GM23248 (cell line): ENCODE measurements around the gene KRTAP10-8. TPM values are rescaled to one million over a fixed set of nuclear protein-coding genes. Genes with fewer than 3 reads are reported as not detected.

Experiments
- DNase-seq: peaks from one replicate; pipeline ENCODE4 v3.0.0-alpha.2; 2015
- H2AFZ ChIP-seq: fragments of 200-600 bp; sonication (generic); 2 replicates; pipeline ENCODE4 v1.6.1; 2016; ENCODE audit warnings: antibody characterized with exemption
- H3F3A ChIP-seq: fragments of 200-600 bp; sonication (generic); 2 replicates; pipeline ENCODE4 v1.6.1; 2016; ENCODE audit warnings: mild to moderate bottlenecking, antibody characterized with exemption, mixed run types; ENCODE audit not compliant: insufficient read depth
- H3K27ac ChIP-seq: fragments of 200-600 bp; sonication (generic); 2 replicates; pipeline ENCODE4 v1.5.1; 2016; ENCODE audit warnings: mild to moderate bottlenecking
- H3K27me3 ChIP-seq: fragments of 200-600 bp; sonication (generic); replicated peaks from 2 replicates; pipeline ENCODE4 v1.6.1; 2016; ENCODE audit warnings: mild to moderate bottlenecking; ENCODE audit not compliant: insufficient read depth
- H3K36me3 ChIP-seq: fragments of 200-600 bp; sonication (generic); 2 replicates; pipeline ENCODE4 v1.6.1; 2016; ENCODE audit warnings: low read depth, mild to moderate bottlenecking
- H3K4me1 ChIP-seq: fragments of 200-600 bp; sonication (generic); 2 replicates; pipeline ENCODE4 v1.6.1; 2016; ENCODE audit warnings: mild to moderate bottlenecking; ENCODE audit not compliant: insufficient read depth
- H3K4me2 ChIP-seq: fragments of 200-600 bp; sonication (generic); one replicate; pipeline ENCODE4 v1.6.1; 2016; ENCODE audit warnings: mild to moderate bottlenecking; ENCODE audit not compliant: unreplicated experiment
- H3K4me3 ChIP-seq: fragments of 200-600 bp; sonication (generic); 2 replicates; pipeline ENCODE4 v1.5.1; 2016; ENCODE audit warnings: mild to moderate bottlenecking
- H3K79me2 ChIP-seq: fragments of 200-600 bp; sonication (generic); 2 replicates; pipeline ENCODE4 v1.6.1; 2016; ENCODE audit warnings: mild to moderate bottlenecking; ENCODE audit not compliant: insufficient read depth
- H3K9ac ChIP-seq: fragments of 200-600 bp; sonication (generic); 2 replicates; pipeline ENCODE4 v1.6.1; 2016; ENCODE audit warnings: mild to moderate bottlenecking
- H3K9me2 ChIP-seq: fragments of 200-600 bp; sonication (generic); 2 replicates; pipeline ENCODE4 v1.6.1; 2016; ENCODE audit warnings: mixed run types, mild to moderate bottlenecking, moderate library complexity; ENCODE audit not compliant: insufficient read depth
- H3K9me3 ChIP-seq: fragments of 200-600 bp; sonication (generic); one replicate; pipeline ENCODE4 v1.6.1; 2017; ENCODE audit warnings: low read depth
- H4K20me1 ChIP-seq: fragments of 200-600 bp; sonication (generic); 2 replicates; pipeline ENCODE4 v1.6.0; 2016; ENCODE audit not compliant: insufficient read depth
- EZH2 ChIP-seq: fragments of 200-600 bp; sonication (generic); IDR thresholded peaks from 2 replicates; pipeline ENCODE4 v1.6.1; 2018; ENCODE audit warnings: antibody characterized with exemption, mild to moderate bottlenecking; ENCODE audit not compliant: insufficient read depth, poor library complexity, severe bottlenecking
- EZH2phosphoT487 ChIP-seq: fragments of 200-600 bp; sonication (generic); IDR thresholded peaks from 2 replicates; pipeline ENCODE4 v1.6.1; 2018; ENCODE audit warnings: antibody characterized with exemption, moderate library complexity, mild to moderate bottlenecking, low read depth; ENCODE audit not compliant: insufficient read depth
- WGBS, 2 experiments: methylation state at CpG; one replicate each; pipeline ENCODE4 v1.1.6; 2015 to 2017; ENCODE audit warnings: low lambda C conversion rate in 2 of 2, low coverage in 1 of 2; ENCODE audit errors: missing lambda C conversion rate in 2 of 2; 5-methylcytosine and 5-hydroxymethylcytosine counted together
- in situ Hi-C: fragments of 300-500 bp; cut with MboI; formaldehyde crosslinking; loops from 2 replicates; pipeline ENCODE4 v1.15.0; 2020
- polyA plus RNA-seq: library from polyadenylated mRNA; unstranded; fragments of >200 nt; fragmentation: Nextera tagmentation; extraction: Ambion mirVana; gene quantifications from 2 replicates; pipeline ENCODE4 v1.2.1, GENCODE V29; 2016
- total RNA-seq: library from RNA; depleted of rRNA; stranded (reverse); fragments of >200 nt; shearing (Covaris generic); gene quantifications from 2 replicates; pipeline ENCODE4 v1.2.3, GENCODE V29; 2014

The KRTAP10-8 gene
- total and polyA plus RNA-seq, 2 experiments from 2014 or later, result not detected

GRCh38 chr21:44650973-44651675, 39.2 kb downstream of the KRTAP10-8 start:
- no peak for DNase-seq
- TF ChIP-seq EZH2 (no peak), EZH2phosphoT487 (no peak)
- Histone ChIP-seq H3K4me3 (no peak overlapping the region), H3K36me3 (no peaks in the 10 kb centered on the region), H3K9ac (no peak overlapping the region), H4K20me1 (no peaks in the 10 kb centered on the region), H3F3A (no peaks in the 10 kb centered on the region), H3K79me2 (no peaks in the 10 kb centered on the region), H2AFZ (no peak overlapping the region), H3K27ac (no peak overlapping the region), H3K27me3 (peaks cover 14% of the 10 kb centered on the region), H3K9me2 (no peaks in the 10 kb centered on the region), H3K4me1 (no peaks in the 10 kb centered on the region), H3K9me3 (no peaks in the 10 kb centered on the region), H3K4me2 (no peak overlapping the region)
- in situ Hi-C loops, result no loop called here
- 48 to 49% methylated on average over 12 of the region's 12 CpGs for WGBS, 2 experiments

GRCh38 chr21:44653123-44653522, 41.2 kb downstream of the KRTAP10-8 start:
- WGBS, 2 experiments, result 7 to 13% methylated on average over 13 to 14 of the region's 14 CpGs
- Histone ChIP-seq H3K36me3 (no peaks in the 10 kb centered on the region), H3K27me3 (peaks cover 14% of the 10 kb centered on the region; the same call in 1 of the 2 replicates), H3K4me2 (no peak overlapping the region), H3K4me3 (no peak overlapping the region), H2AFZ (no peak overlapping the region), H3K4me1 (no peaks in the 10 kb centered on the region), H3K9me2 (no peaks in the 10 kb centered on the region), H3K9me3 (no peaks in the 10 kb centered on the region), H4K20me1 (no peaks in the 10 kb centered on the region), H3K79me2 (no peaks in the 10 kb centered on the region), H3K9ac (no peak overlapping the region), H3F3A (no peaks in the 10 kb centered on the region), H3K27ac (no peak overlapping the region)
- TF ChIP-seq EZH2 (no peak), EZH2phosphoT487 (no peak)
- DNase-seq, result no peak
- in situ Hi-C loops, result no loop called here

GRCh38 chr21:44653656-44654575, 42.0 kb downstream of the KRTAP10-8 start:
- Histone ChIP-seq H3K9me2 (no peaks in the 10 kb centered on the region), H3K27me3 (peaks cover 14% of the 10 kb centered on the region; the same call in 1 of the 2 replicates), H2AFZ (no peak overlapping the region), H3F3A (no peaks in the 10 kb centered on the region), H3K4me3 (no peak overlapping the region), H3K9me3 (no peaks in the 10 kb centered on the region), H3K27ac (no peak overlapping the region), H4K20me1 (no peaks in the 10 kb centered on the region), H3K36me3 (no peaks in the 10 kb centered on the region), H3K9ac (no peak overlapping the region), H3K4me2 (no peak overlapping the region), H3K4me1 (no peaks in the 10 kb centered on the region), H3K79me2 (no peaks in the 10 kb centered on the region)
- WGBS, 2 experiments, result 32% methylated on average over 16 to 17 of the region's 17 CpGs
- in situ Hi-C loops, result no loop called here
- no peak for DNase-seq
- TF ChIP-seq EZH2, result no peak
- no peak for TF ChIP-seq EZH2phosphoT487

- in situ Hi-C loops, result no loop called here
- Histone ChIP-seq H3K79me2 (no peaks in the 10 kb centered on the region), H3K9me3 (no peaks in the 10 kb centered on the region), H3K9ac (no peak within 1 kb of the TSS), H3K4me3 (no peak within 1 kb of the TSS), H3K27ac (no peak within 1 kb of the TSS), H3K4me1 (no peaks in the 10 kb centered on the region), H3K36me3 (no peaks in the 10 kb centered on the region), H3F3A (no peaks in the 10 kb centered on the region), H3K27me3 (peaks cover 14% of the 10 kb centered on the region), H2AFZ (no peak within 1 kb of the TSS), H3K4me2 (no peak within 1 kb of the TSS), H3K9me2 (no peaks in the 10 kb centered on the region), H4K20me1 (no peaks in the 10 kb centered on the region)
- 24 to 35% methylated on average over 8 to 9 of the region's 9 CpGs for WGBS, 2 experiments
- TF ChIP-seq EZH2phosphoT487 (no peak), EZH2 (no peak)
- DNase-seq, result no peak
Observed at GRCh38 chr21:44654576-44655175, 42.8 kb downstream of the KRTAP10-8 start, which contains the start of gene KRTAP12-4. KRTAP12-4 (minus strand) TSS chr21:44654659; CDS start chr21:44654614, 45 bp downstream.
